SK-MEL-5 (cell line): ENCODE results near the gene HMGXB4. TPM values are rescaled to one million over a fixed set of nuclear protein-coding genes. Genes with fewer than 3 reads are reported as not detected.
"Not testable (repeated sequence)": the region's sequence is repeated elsewhere in the genome, so short reads cannot be mapped to it uniquely, and the experiment has no call there.

ENCODE experiments used
- DNase-seq: peaks from one replicate; pipeline ENCODE4 v3.0.0-alpha.2; 2016; ENCODE audit warnings: low read depth, low spot score
- in situ Hi-C: cut with HindIII; loops from 2 replicates; pipeline ENCODE4 v1.10.0; 2016; ENCODE audit warnings: low sequenced_read_pairs, high pct_unique_total_duplicates, low pct_unique_long_range_greater_than_20kb
- polyA plus RNA-seq, 2 experiments: library from polyadenylated mRNA; depleted of rRNA; stranded (reverse); fragments of >200 nt; gene quantifications; 2 replicates each; pipeline ENCODE4 v1.2.3, GENCODE V29; 2015
- total RNA-seq: library from RNA; depleted of rRNA; stranded (reverse); fragments of >200 nt; shearing (Covaris generic); gene quantifications from 2 replicates; pipeline ENCODE4 v1.2.3, GENCODE V29; 2014; rRNA removed

Gene HMGXB4
- 15.1 and 16.9 TPM in 2 replicates for total RNA-seq
- polyA plus RNA-seq (2015; cell fraction: cytosol; rRNA removed) = 32.1 and 45.1 TPM in 2 replicates
- 32.4 and 49.1 TPM in 2 replicates for polyA plus RNA-seq (2015; cell fraction: nucleus; rRNA removed)

DNA sequence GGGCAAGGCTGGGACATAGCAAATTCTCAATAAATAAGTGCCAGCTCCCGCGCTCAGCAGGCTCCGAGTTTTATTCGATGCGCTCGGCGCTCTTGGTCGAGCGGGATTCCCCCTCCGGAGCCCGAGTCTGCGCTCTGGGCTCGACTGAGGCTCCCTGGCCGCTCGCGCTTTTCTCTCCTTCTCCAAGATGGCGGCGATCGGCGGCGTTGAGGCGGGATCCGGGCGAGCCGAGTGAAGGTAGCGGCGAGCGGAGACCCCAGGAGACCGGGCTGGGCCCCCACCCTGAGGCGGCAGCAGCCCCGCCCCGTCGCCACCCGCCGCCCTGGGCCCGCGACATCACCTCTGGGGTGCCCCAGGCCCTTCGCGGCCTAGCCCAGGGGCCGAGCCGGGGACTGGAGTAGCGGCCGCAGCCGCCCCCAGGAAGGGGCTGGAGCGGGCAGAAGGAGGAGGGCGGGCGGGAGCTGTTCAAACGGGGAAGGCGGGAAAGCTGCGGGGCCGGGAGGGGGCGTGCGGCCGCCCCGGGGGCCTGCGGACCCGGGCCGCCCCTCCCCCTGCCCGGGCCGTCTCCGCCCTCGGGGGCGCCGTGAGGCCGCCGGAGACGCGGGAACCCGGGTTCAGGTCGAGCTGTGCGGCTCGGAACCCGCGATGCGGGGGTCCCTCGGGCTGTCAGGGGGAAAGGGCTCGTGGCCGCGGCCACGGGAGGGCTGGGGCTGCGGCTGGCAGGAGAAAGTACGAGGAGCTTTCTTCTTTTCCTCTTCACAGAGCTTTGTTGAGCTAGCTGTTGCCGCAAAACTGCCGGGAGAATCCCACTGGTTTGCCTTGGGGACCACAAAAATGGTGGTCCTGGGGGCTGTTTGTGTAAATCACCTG lies at the start of gene HMGXB4:
TSS of gene HMGXB4 (plus strand) at position 173 of the 870 bp plus-strand sequence. CDS start 4,898 bp downstream, outside the sequence.
- peak; percentile 89 for DNase-seq
- in situ Hi-C loops = no loop called here

DNA sequence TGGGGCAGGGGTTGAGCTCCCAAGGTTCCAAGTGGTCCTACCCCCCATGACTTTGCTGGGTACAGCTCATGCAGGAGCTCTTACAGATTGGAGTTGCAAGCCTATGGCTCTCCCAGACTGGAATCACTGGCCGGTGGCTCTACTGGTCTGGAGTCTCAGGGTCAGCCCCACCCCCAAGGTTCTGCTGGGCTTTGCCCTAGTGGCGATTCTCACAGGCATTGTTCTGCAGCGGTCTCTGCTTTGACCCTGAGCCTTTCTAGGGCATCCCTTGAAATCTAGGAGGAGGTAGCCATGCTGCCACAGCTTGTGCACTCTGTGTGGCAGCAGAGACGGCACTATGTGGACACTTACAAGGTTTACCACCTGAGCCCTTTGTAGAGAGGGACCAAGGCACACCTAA lies 49.3 kb upstream of the HMGXB4 start:
- in situ Hi-C loops = no loop called here

GRCh38 chr22:35209203-35209602 lies 48.1 kb upstream of the HMGXB4 start:
- no peak for DNase-seq
- in situ Hi-C loops = no loop called here

More for the DNA sequence above, 49.3 kb upstream of the HMGXB4 start:
- DNase-seq = no peak

DNA sequence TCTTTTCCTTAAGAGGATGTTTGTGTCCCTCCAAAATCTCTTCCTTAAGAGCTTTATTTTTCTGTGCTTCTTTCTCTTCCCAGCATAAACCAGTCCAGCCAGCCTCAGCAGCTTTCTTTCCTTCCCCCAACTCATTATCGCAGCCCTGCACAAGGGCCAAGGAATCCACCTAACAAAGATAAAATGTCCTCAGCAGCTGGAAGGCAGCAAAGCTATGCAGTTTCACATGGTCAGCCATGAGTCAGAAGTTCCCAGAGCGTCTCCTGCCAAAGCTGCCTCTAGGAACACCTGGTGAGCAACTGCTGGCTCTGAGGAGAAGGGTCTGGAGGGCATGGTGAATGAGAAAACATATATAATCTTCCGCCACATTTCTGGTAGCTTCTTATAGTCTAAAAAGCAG lies 45.3 kb upstream of the HMGXB4 start:
- no peak for DNase-seq

GRCh38 chr22:35212996-35213395 lies 44.3 kb upstream of the HMGXB4 start:
- in situ Hi-C loops = no loop called here
- DNase-seq = no peak

More for the DNA sequence above, 45.3 kb upstream of the HMGXB4 start:
- in situ Hi-C loops = no loop called here

DNA sequence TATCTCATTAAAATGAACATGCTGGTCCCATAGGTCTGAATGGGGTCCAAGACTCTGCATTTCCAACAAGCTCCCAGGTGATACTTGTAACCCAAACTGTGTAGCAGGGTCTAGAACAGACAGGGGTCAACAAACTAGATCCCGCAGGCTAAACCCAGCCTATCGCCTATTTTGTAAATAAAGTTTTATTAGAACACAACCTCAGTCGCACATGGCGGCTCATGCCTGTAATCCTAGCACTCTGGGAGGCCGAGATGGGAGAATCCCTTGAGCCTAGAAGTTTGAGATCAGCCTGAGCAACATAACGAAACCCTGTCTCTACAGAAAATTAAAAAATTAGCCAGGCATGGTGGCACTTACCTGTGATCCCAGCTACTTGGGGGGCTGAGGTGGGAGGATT lies 42.3 kb upstream of the HMGXB4 start:
- DNase-seq = no peak
- in situ Hi-C loops = no loop called here

DNA sequence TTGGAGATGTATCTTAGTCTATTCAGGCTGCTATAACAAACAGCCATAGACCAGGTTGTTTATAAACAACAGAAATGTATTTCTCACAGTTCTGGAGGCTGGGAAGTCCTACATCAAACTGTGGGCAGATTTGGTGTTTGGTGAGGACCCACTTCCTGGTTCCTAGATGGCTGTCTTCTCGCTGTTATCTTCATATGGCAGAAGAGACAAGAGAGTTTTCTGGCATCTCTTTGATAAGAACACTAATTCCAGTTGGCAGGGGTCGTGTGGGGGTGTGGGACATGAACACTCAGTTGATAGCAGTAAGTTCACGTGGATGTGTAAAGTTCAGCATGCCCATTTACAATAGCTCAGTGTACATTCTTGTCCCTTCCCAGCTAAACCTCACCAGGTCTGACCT lies 41.3 kb upstream of the HMGXB4 start:
- no peak for DNase-seq
- in situ Hi-C loops = no loop called here

DNA sequence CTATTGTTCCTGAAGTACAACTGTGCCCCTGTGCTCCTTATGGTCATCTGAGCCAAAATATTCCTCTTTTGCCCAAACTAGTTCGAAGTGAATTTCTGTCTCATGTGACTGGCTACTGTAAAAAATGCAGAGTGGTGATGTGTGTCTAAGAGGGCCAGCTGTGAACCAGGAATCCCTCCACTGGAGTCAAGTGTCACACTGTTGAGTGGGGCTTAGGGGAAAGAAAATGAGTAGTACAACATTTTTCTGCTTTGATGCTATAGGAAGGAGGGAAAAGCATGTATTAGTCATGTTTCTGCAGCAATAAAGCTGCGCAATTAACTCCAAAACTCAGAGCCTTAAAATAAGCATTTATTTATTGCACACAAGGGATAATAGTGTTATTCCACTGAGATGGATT lies 39.8 kb upstream of the HMGXB4 start:
- DNase-seq = no peak
- in situ Hi-C loops = no loop called here

DNA sequence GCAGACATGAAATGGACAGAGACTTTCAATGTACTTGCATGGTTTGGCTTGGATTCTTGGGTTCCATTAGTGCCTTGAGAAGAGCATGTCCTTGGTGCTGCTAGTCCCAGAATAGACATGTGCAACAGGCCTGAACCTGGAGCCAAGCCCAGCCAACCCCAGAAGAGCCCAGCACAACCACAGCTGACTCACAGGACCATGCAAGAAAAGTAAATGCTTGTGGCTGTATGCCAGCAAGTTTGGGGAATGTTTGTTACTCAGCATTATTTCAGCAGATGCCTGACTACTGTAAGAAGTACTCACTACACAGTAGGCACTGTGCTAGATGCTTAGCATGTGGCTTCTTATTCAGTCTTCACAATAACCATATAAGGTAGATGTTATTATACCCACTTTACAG lies 39.2 kb upstream of the HMGXB4 start:
- in situ Hi-C loops = no loop called here
- DNase-seq = no peak

DNA sequence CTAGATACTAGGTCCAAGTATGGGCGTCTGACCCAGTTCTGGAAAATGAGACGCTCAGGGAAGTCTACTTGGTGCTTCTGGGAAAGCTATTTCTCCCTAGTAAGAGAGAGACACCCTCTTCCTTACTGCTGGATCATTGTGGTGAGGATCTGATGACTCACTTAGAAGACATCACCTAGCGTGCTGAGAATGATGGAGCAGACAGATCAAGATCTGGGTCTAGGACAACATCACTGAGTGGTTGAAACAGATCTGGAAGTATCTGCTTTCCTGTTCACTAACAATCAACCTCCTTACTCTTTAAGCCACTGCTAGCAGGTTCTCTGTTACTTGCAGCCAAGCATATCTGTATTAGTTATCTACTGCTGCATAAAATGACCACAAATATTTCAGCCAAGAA lies 38.3 kb upstream of the HMGXB4 start:
- no peak for DNase-seq
- in situ Hi-C loops = no loop called here

DNA sequence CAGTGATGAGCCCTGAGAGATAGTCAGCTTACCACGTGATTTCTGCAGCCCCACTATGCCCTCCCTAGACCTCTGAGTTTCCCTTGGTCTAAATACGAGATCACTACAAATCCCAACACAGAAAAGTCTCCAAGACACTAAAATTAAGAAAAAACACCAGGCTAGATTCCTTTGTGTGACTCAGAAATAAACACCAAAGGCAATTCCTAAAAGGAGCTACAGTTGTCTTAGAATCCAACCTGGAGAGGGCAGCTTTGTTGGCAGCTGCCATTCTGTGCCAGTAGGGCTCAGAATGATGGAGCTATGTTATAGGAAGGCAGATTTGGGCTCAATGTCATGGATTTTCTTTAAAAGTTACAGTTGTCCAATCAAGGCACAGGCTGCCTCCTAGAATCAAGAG lies 37.1 kb upstream of the HMGXB4 start:
- in situ Hi-C loops = no loop called here
- no peak for DNase-seq

DNA sequence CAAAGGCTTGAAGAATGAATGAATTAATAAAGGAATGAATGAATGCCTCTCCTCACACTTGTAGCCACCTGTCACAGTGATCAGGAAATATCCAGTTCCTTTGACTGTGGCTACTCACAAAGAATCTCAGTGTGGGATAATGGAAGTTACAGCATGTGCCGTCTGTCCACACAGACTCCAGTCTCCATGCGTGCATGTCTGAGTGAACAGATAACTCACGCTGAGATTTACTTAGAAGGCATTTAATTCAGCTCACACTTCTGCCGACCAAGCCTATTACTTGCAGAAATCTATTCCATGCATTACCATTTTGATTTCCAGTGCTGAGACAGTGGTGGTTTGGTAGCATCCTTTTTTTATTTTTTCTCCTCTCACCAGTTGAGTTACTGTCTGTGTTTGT lies 32.3 kb upstream of the HMGXB4 start:
- no peak for DNase-seq
- in situ Hi-C loops = no loop called here

GRCh38 chr22:35226958-35227647 lies 30.2 kb upstream of the HMGXB4 start:
- no peak for DNase-seq
- in situ Hi-C loops = no loop called here

GRCh38 chr22:35229865-35230264 lies 27.4 kb upstream of the HMGXB4 start:
- in situ Hi-C loops = no loop called here
- DNase-seq = no peak

DNA sequence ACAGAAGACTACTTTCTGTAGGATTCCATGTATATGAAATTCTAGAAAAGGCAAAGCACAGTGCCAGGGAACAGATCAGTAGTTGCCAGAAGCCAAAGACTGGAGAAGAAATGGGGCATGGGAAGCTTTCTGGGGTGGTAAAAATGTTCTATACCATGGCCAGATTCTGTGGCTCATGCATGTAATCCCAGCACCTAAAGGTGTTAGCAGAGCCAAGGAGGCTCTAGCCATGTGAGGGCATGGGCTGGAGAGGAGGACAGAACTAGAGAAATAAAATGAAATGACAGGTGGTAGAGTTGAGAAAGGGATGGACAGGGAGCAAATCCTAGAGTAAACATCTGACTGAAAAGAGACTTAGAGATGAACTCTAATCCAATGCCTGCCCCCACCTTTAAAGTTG lies 26.9 kb upstream of the HMGXB4 start:
- DNase-seq = no peak
- in situ Hi-C loops = no loop called here

- peak; percentile 85 for DNase-seq
- in situ Hi-C loops = no loop called here
These were observed 26.3 kb upstream of the HMGXB4 start for GRCh38 chr22:35230839-35231584.

DNA sequence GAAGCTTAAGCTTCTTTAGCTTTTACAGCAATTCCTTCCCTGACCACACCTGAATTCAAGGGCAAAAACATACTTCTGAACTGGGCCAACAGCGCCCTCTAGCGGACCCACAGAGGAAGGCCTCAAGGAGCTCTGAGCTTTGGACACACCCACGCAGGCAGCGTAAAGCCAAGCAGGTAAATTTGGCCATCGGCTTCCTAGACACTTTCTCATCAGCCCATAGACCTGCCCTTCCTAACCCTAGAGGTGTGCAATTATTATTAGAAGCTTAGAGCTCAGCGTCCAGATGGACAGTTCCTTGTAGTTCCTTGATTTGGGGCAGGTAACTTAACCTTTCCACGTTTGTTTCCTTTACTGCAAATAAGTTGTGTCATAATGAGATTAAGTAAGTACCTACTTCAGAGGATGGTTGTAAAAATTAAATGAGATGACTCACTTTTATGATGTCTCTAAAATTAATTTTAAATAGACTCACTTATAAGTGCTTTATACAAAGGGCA lies 25.7 kb upstream of the HMGXB4 start:
- in situ Hi-C loops = no loop called here
- DNase-seq = peak; percentile 89

- in situ Hi-C loops, DNase-seq: not testable (repeated sequence)
These were observed 18.5 kb upstream of the HMGXB4 start for GRCh38 chr22:35238749-35239148.
